Activated CD8-positive, alpha-beta T cell treated with anti-CD3 and anti-CD28 coated beads, Interleukin-2, amount 10 ng/mL, durations not matched to agents 7 days and 5 days (primary cell): ENCODE data around the gene NANOG. TPM values are rescaled to one million over a fixed set of nuclear protein-coding genes. Genes with fewer than 3 reads are reported as not detected.
"Not testable (repeated sequence)": the region's sequence is repeated elsewhere in the genome, so short reads cannot be mapped to it uniquely, and the experiment has no call there.

Source experiments
- ATAC-seq: fragments of 150-1000 bp; cut with Tn5 transposase; one replicate; pipeline ENCODE4 v1.10.0; 2021; ENCODE audit warnings: moderate library complexity
- CTCF ChIA-PET: fragments of 350-600 bp; sonication (Branson Sonifier 250); formaldehyde crosslinking; loops from one replicate; lab custom pipeline; 2021; ENCODE audit warnings: antibody characterized with exemption; lab: Charles Lee
- POLR2A ChIA-PET: fragments of 350-600 bp; sonication (Branson Sonifier 250); formaldehyde crosslinking; loops from one replicate; lab custom pipeline; 2021; ENCODE audit warnings: antibody characterized with exemption; lab: Charles Lee
- DNase-seq: peaks from one replicate; pipeline ENCODE4 v3.0.0-alpha.2; 2020
- H3K27ac Mint-ChIP-seq: one replicate; pipeline ENCODE4 v1.8.0; 2021; ENCODE audit warnings: mild to moderate bottlenecking, mixed read lengths
- H3K27me3 Mint-ChIP-seq: one replicate; pipeline ENCODE4 v1.8.0; 2021; ENCODE audit warnings: low read depth, mixed read lengths
- H3K36me3 Mint-ChIP-seq: one replicate; pipeline ENCODE4 v1.8.0; 2021; ENCODE audit warnings: low read depth, mixed read lengths
- H3K4me1 Mint-ChIP-seq: one replicate; pipeline ENCODE4 v1.8.0; 2021; ENCODE audit warnings: low read depth, mixed read lengths
- H3K4me3 Mint-ChIP-seq: one replicate; pipeline ENCODE4 v1.8.0; 2021; ENCODE audit warnings: mild to moderate bottlenecking, mixed read lengths
- H3K9me3 Mint-ChIP-seq: one replicate; pipeline ENCODE4 v1.8.0; 2022; ENCODE audit warnings: mixed read lengths; ENCODE audit not compliant: insufficient read depth
- total RNA-seq, 2 experiments: library from RNA; stranded (reverse); gene quantifications; one replicate each; pipeline ENCODE4 v1.2.3, GENCODE V29; 2021

The NANOG gene
- total RNA-seq, 2 experiments from 2014 or later, result not detected

GRCh38 chr12:7782055-7782454, 7.1 kb upstream of the NANOG start:
- no peak overlapping the region for H3K27ac Mint-ChIP-seq
- ATAC-seq (no peak), DNase-seq (no peak)
- no peaks in the 10 kb centered on the region for H3K36me3 Mint-ChIP-seq
- ChIA-PET CTCF (no interaction called here), POLR2A (no interaction called here)
- no peak overlapping the region for H3K4me3 Mint-ChIP-seq
- H3K27me3 Mint-ChIP-seq, result peaks cover 4% of the 10 kb centered on the region
- no peaks in the 10 kb centered on the region for H3K4me1 Mint-ChIP-seq
- no peaks in the 10 kb centered on the region for H3K9me3 Mint-ChIP-seq

- H3K27me3 Mint-ChIP-seq, H3K4me1 Mint-ChIP-seq, H3K27ac Mint-ChIP-seq, POLR2A ChIA-PET, ATAC-seq, H3K4me3 Mint-ChIP-seq, H3K36me3 Mint-ChIP-seq, H3K9me3 Mint-ChIP-seq, DNase-seq: not testable (repeated sequence)
- CTCF ChIA-PET, result interaction anchor here (0.9 kb wide), 1 partner anchor 23 kb away, joined by 3 read pairs; no protein-coding TSS in a partner anchor
Observed at GRCh38 chr12:7783433-7783832, 5.8 kb upstream of the NANOG start.

DNA sequence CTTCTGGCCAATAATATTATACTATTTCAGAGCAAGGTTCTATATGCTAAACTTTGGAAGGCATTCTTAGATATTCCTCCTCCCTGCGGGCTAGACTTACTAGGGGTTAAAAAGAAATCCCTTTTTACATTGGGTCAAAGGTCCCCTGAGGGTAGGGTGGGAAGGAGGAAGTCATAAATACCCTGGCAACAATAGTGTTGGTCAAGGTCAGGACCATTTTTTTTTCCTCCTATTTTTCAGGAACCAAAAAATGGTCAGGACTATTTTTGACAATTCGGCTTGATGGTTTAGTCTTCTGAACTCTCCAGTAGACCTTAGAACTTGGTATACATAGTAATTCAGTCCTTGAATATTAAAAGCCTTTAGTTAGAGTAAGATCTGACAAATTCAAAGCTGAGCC, 4.5 kb upstream of the NANOG start:
- no peaks in the 10 kb centered on the region for H3K4me1 Mint-ChIP-seq
- H3K9me3 Mint-ChIP-seq, result no peaks in the 10 kb centered on the region
- no peaks in the 10 kb centered on the region for H3K36me3 Mint-ChIP-seq
- H3K4me3 Mint-ChIP-seq, result no peak overlapping the region
- H3K27ac Mint-ChIP-seq, result no peak overlapping the region
- ChIA-PET CTCF (no interaction called here), POLR2A (no interaction called here)
- H3K27me3 Mint-ChIP-seq, result peaks cover 8% of the 10 kb centered on the region
- no peak for DNase-seq
- no peak for ATAC-seq

- Mint-ChIP-seq H3K27ac (no peak overlapping the region), H3K4me1 (no peaks in the 10 kb centered on the region)
Observed at GRCh38 chr12:7787574-7788293, 1.5 kb upstream of the NANOG start.

DNA sequence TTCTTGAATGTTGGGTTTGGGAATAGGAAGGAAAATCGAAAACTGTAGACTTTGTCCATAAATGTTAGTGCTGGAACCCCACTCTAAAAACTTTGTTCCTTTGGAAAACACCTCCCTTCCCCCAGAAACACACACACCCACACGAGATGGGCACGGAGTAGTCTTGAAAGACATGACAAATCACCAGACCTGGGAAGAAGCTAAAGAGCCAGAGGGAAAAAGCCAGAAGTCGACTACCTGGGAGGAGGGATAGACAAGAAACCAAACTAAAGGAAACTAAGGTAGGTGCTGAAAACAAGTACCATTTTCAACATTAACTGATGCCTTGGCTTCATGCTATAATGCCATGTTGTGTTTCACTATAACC, 925 bp upstream of the NANOG start:
- no peak for DNase-seq
- Mint-ChIP-seq H3K27ac (no peak overlapping the region), H3K9me3 (no peaks in the 10 kb centered on the region), H3K4me3 (no peak overlapping the region), H3K36me3 (no peaks in the 10 kb centered on the region), H3K4me1 (no peaks in the 10 kb centered on the region), H3K27me3 (peaks cover 11% of the 10 kb centered on the region)
- CTCF ChIA-PET, result no interaction called here
- POLR2A ChIA-PET, result no interaction called here
- no peak for ATAC-seq

More at GRCh38 chr12:7787574-7788293, 1.5 kb upstream of the NANOG start:
- ChIA-PET POLR2A (no interaction called here), CTCF (no interaction called here)
- DNase-seq (no peak), ATAC-seq (no peak)
- Mint-ChIP-seq H3K36me3 (no peaks in the 10 kb centered on the region), H3K27me3 (peaks cover 8% of the 10 kb centered on the region), H3K9me3 (no peaks in the 10 kb centered on the region), H3K4me3 (no peak overlapping the region)

- no peak for ATAC-seq
- CTCF ChIA-PET, result no interaction called here
Observed at GRCh38 chr12:7793211-7793610, 4.0 kb downstream of the NANOG start.

GRCh38 chr12:7797269-7797668, 8.1 kb downstream of the NANOG start:
- H3K9me3 Mint-ChIP-seq, H3K4me1 Mint-ChIP-seq, DNase-seq, H3K4me3 Mint-ChIP-seq, H3K36me3 Mint-ChIP-seq, POLR2A ChIA-PET, ATAC-seq, H3K27me3 Mint-ChIP-seq, H3K27ac Mint-ChIP-seq: not testable (repeated sequence)
- CTCF ChIA-PET, result interaction anchor here (0.6 kb wide), 1 partner anchor 359 kb away, joined by 3 read pairs; no protein-coding TSS in a partner anchor

More at GRCh38 chr12:7793211-7793610, 4.0 kb downstream of the NANOG start:
- Mint-ChIP-seq H3K9me3 (no peaks in the 10 kb centered on the region), H3K4me3 (no peak overlapping the region), H3K27me3 (peaks cover 8% of the 10 kb centered on the region), H3K4me1 (no peaks in the 10 kb centered on the region), H3K27ac (no peak overlapping the region), H3K36me3 (no peaks in the 10 kb centered on the region)
- POLR2A ChIA-PET, result no interaction called here
- no peak for DNase-seq

DNA sequence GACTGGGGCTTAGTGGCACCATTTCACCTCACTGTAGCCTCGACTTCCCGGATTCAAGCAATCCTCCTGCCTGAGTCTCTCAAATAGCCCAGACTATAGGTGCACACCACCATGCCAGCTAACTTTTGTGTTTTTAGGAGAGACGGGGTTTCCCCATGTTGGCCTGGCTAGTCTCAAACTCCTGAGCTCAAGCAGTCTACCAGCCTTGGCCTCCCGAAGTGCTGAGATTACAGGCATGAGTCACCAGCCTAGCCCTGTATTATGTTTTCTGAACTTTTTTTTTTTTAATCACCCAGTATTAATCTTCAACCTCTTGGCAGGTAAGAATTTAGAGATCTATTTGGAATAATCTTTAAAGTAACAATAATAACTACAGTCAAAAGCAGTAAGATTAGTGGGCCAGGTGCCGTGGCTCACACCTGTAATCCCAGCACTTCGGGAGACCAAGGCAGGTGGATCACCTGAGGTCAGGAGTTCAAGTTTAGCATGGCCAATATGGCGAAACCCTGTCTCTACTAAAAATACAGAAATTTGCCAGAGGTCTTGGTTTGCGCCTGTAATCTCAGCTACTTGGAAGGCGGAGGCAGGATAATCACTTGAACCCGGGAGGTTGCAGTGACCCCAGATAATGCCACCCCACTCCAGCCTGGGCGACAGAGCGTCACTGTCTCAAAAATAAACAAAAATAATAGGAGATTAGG, 8.6 kb downstream of the NANOG start:
- Mint-ChIP-seq H3K4me3 (no peak overlapping the region), H3K27ac (no peak overlapping the region), H3K27me3 (peaks cover 4% of the 10 kb centered on the region), H3K4me1 (no peaks in the 10 kb centered on the region), H3K9me3 (no peaks in the 10 kb centered on the region), H3K36me3 (no peaks in the 10 kb centered on the region)
- ATAC-seq, result no peak
- ChIA-PET POLR2A (no interaction called here), CTCF (interaction anchor here (0.6 kb wide), 1 partner anchor 359 kb away, joined by 3 read pairs; no protein-coding TSS in a partner anchor)
- no peak for DNase-seq

DNA sequence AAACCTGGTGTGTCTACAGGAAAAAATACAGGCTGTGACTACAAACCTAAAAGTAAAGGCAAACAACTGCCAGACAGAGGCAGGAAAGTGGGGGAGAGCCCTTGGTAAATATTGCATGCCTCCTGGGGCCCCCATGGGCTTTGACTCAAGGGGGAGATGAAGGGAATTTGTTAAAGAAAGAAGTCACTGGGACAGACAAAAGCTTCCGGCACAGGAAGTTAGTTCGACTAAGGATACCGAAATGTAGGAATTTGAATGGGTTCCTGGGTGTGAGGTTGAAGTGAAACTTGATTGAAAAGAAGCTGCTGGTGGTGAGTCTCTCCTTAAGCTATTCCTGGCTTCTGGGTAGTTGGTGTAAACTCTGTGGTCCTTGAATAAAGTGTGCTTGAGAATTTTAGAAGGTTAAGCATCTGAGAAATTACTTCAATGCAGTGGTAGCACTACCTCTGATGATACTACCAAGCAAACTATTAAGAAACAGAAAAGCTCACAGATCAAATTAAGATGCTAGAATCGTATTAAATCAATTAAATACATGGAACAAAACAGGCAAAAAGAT, 9.6 kb downstream of the NANOG start:
- POLR2A ChIA-PET, ATAC-seq, H3K36me3 Mint-ChIP-seq, H3K4me1 Mint-ChIP-seq, H3K27ac Mint-ChIP-seq, CTCF ChIA-PET, DNase-seq, H3K4me3 Mint-ChIP-seq, H3K9me3 Mint-ChIP-seq, H3K27me3 Mint-ChIP-seq: not testable (repeated sequence)

DNA sequence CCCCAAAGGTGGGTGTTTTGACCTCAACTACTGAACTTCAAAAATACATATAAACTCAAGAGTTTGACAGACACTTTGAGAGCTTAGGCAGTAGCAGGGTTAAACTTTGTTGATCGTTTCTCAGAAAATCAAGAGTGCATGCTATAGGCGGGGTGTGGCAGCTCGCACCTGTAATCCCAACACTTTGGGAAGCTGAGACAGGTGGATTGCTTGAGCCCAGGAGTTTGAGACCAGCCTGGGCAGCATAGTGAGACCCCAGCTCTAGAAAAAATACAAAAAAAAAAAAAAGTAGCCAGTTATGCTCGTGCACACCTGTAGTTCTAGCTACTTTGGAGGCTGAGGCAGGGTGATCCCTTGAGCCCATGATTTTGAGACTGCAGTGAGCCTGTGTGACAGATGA, 12.3 kb downstream of the NANOG start:
- POLR2A ChIA-PET, result no interaction called here
- no peaks in the 10 kb centered on the region for H3K36me3 Mint-ChIP-seq
- no peak for DNase-seq
- ATAC-seq, result no peak
- no peak overlapping the region for H3K4me3 Mint-ChIP-seq
- no peaks in the 10 kb centered on the region for H3K9me3 Mint-ChIP-seq
- H3K27me3 Mint-ChIP-seq, result no peaks in the 10 kb centered on the region
- CTCF ChIA-PET, result interaction anchor here (1.2 kb wide), 1 partner anchor 159 kb away, joined by 7 read pairs; no protein-coding TSS in a partner anchor
- H3K27ac Mint-ChIP-seq, result no peak overlapping the region
- no peaks in the 10 kb centered on the region for H3K4me1 Mint-ChIP-seq

DNA sequence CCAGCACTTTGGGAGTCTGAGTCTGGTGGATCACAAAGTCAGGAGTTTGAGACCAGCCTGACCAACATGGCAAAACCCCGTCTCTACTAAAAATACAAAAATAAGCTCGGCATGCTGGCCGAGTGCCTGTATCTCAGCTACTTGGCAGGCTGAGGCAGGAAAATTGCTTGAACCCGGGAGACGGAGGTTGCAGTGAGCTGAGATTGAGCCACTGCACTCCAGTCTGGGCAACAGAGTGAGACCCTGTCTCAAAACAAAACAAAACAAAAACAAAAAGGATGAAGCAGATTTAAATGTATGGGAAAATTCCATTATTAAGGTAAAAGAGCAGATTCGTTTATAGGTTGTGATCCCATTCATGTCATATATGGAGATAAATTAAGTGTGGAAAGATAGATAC, 17.1 kb downstream of the NANOG start:
- not testable (repeated sequence) for H3K9me3 Mint-ChIP-seq, H3K4me3 Mint-ChIP-seq
- CTCF ChIA-PET, result interaction anchor here (0.6 to 4.8 kb wide), 10 partner anchors 12 to 164 kb away, joined by 3 to 39 read pairs (median 4); no protein-coding TSS in a partner anchor

More for the DNA sequence above, 17.1 kb downstream of the NANOG start:
- H3K4me1 Mint-ChIP-seq, H3K36me3 Mint-ChIP-seq, H3K27ac Mint-ChIP-seq, H3K27me3 Mint-ChIP-seq, POLR2A ChIA-PET, DNase-seq, ATAC-seq: not testable (repeated sequence)
